OCI-LY7 (cell line): ENCODE measurements around the gene RTKN2. TPM values are rescaled to one million over a fixed set of nuclear protein-coding genes. Genes with fewer than 3 reads are reported as not detected.

Experiments used
- BruUV-seq: library from RNA; stranded (reverse); fragments of 400-500 nt; replicated peaks from 2 replicates; lab custom pipeline; 2021; lab: Mats Ljungman, UMichigan
- CTCF ChIA-PET: fragments of 300-600 bp; sonication (Branson Sonifier 250); formaldehyde crosslinking; loops from one replicate; lab custom pipeline; 2022; ENCODE audit warnings: antibody characterized with exemption; ENCODE audit not compliant: unreplicated experiment; lab: Charles Lee
- POLR2A ChIA-PET: fragments of 300-600 bp; sonication (Branson Sonifier 250); formaldehyde crosslinking; loops from one replicate; lab custom pipeline; 2022; ENCODE audit warnings: antibody characterized with exemption; lab: Charles Lee
- DNase-seq: peaks from one replicate; pipeline ENCODE4 v3.0.0-alpha.2; 2015; ENCODE audit warnings: low spot score
- H2AFZ ChIP-seq: fragments of 200-600 bp; sonication (generic), shearing (Covaris generic); 2 replicates; pipeline ENCODE4 v1.6.1; 2014; ENCODE audit warnings: mild to moderate bottlenecking, antibody characterized with exemption, low read length, moderate library complexity
- H3K27ac ChIP-seq: fragments of 200-600 bp; sonication (generic); 2 replicates; pipeline ENCODE4 v1.5.1; 2014; ENCODE audit warnings: mixed run types, low read depth, mild to moderate bottlenecking, moderate library complexity, low read length, inconsistent platforms; ENCODE audit not compliant: poor library complexity, severe bottlenecking
- H3K36me3 ChIP-seq: fragments of 200-600 bp; sonication (generic); 2 replicates; pipeline ENCODE4 v1.6.1; 2014; ENCODE audit warnings: mild to moderate bottlenecking, antibody characterized with exemption, low read length, moderate library complexity, mixed read lengths; ENCODE audit not compliant: insufficient read depth
- H3K4me1 ChIP-seq: fragments of 200-600 bp; sonication (generic); 2 replicates; pipeline ENCODE4 v1.5.1; 2014; ENCODE audit warnings: mild to moderate bottlenecking, low read length; ENCODE audit not compliant: insufficient read depth, poor library complexity, severe bottlenecking
- H3K4me2 ChIP-seq: fragments of 200-600 bp; sonication (generic); 2 replicates; pipeline ENCODE4 v1.6.1; 2014; ENCODE audit warnings: mild to moderate bottlenecking, low read length
- H3K4me3 ChIP-seq: fragments of 200-600 bp; sonication (generic); 2 replicates; pipeline ENCODE4 v1.5.1; 2014; ENCODE audit warnings: mild to moderate bottlenecking, low read depth, low read length; ENCODE audit not compliant: poor library complexity, severe bottlenecking
- H3K79me2 ChIP-seq: fragments of 200-600 bp; sonication (generic); 2 replicates; pipeline ENCODE4 v1.6.1; 2016; ENCODE audit warnings: low read depth, mild to moderate bottlenecking, low read length, moderate library complexity, mixed read lengths; ENCODE audit not compliant: insufficient read depth
- H3K9me2 ChIP-seq: fragments of 200-600 bp; sonication (generic); 2 replicates; pipeline ENCODE4 v1.6.1; 2016; ENCODE audit warnings: mild to moderate bottlenecking, low read length, mixed read lengths; ENCODE audit not compliant: insufficient read depth
- H3K9me3 ChIP-seq: fragments of 200-600 bp; sonication (generic); 2 replicates; pipeline ENCODE4 v1.6.1; 2014; ENCODE audit warnings: mild to moderate bottlenecking, mixed run types, low read length, mixed read lengths
- H4K20me1 ChIP-seq: fragments of 200-600 bp; sonication (generic); 2 replicates; pipeline ENCODE4 v1.6.1; 2014; ENCODE audit warnings: mild to moderate bottlenecking, antibody characterized with exemption, low read length, moderate library complexity, mixed read lengths; ENCODE audit not compliant: insufficient read depth
- EZH2phosphoT487 ChIP-seq: fragments of 200-600 bp; sonication (generic); IDR thresholded peaks from 2 replicates; pipeline ENCODE4 v1.6.1; 2018; ENCODE audit warnings: low read depth, borderline replicate concordance, mild to moderate bottlenecking, mixed run types, antibody characterized with exemption, low read length, moderate library complexity, mixed read lengths
- intact Hi-C: fragments of 100-400 bp; cut with micrococcal nuclease; formaldehyde crosslinking; loops from one replicate; pipeline ENCODE4 v1.10.0; 2022; ENCODE audit not compliant: unreplicated experiment
- total RNA-seq, 2 experiments: library from RNA; depleted of rRNA in 1 of 2; stranded (reverse); fragments of >200 nt in 1 of 2; shearing (Covaris generic) in 1 of 2; gene quantifications; 2 replicates each; pipeline ENCODE4 v1.2.3, GENCODE V29; 2014 to 2022
- TF ChIP-seq, protein P1 (sequence below): fragments of 200-600 bp; sonication (generic); conservative IDR thresholded peaks from 2 replicates; pipeline ENCODE4 v1.5.1; 2014; ENCODE audit warnings: mild to moderate bottlenecking, antibody characterized with exemption, low read length, moderate library complexity, mixed read lengths

Gene RTKN2
- total RNA-seq, 2 experiments from 2014 or later = 12.3 to 20.4 TPM

DNA sequence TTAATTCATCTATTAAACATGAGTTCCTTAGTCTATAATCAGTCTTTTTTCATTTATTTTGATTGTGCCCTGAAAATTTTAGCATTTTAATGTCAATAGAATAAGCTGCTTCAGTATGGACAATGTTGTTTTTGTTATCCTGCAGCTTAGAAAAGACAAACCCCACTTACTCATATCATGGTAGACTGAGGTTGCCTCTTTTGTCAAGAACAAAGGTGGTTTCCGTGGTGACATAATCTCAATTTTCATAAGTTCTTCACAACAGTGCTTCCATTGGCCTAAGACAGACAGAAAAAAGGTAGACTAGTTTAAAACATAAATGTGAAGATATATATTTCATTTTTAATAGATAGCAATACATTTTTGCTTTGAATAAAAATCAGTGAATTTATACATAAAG is 69.1 kb downstream of the RTKN2 start:
- POLR2A ChIA-PET = interaction anchor here (0.6 to 1.0 kb wide), 4 partner anchors 12 to 91 kb away, joined by 3 to 4 read pairs (median 3); no protein-coding TSS in a partner anchor
- Histone ChIP-seq H3K79me2 (no peaks in the 10 kb centered on the region), H3K4me3 (no peak overlapping the region), H3K9me2 (no peaks in the 10 kb centered on the region), H3K4me1 (peaks cover 5% of the 10 kb centered on the region), H3K4me2 (no peak overlapping the region), H3K27ac (no peak overlapping the region), H3K9me3 (no peaks in the 10 kb centered on the region), H3K36me3 (peaks cover 48% of the 10 kb centered on the region), H2AFZ (no peak overlapping the region), H4K20me1 (no peaks in the 10 kb centered on the region)
- TF ChIP-seq, protein P1, sequence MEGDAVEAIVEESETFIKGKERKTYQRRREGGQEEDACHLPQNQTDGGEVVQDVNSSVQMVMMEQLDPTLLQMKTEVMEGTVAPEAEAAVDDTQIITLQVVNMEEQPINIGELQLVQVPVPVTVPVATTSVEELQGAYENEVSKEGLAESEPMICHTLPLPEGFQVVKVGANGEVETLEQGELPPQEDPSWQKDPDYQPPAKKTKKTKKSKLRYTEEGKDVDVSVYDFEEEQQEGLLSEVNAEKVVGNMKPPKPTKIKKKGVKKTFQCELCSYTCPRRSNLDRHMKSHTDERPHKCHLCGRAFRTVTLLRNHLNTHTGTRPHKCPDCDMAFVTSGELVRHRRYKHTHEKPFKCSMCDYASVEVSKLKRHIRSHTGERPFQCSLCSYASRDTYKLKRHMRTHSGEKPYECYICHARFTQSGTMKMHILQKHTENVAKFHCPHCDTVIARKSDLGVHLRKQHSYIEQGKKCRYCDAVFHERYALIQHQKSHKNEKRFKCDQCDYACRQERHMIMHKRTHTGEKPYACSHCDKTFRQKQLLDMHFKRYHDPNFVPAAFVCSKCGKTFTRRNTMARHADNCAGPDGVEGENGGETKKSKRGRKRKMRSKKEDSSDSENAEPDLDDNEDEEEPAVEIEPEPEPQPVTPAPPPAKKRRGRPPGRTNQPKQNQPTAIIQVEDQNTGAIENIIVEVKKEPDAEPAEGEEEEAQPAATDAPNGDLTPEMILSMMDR = no peak
- no peak for TF ChIP-seq EZH2phosphoT487
- no TSS peak for BruUV-seq
- DNase-seq = no peak
- intact Hi-C loops = loop anchor here (10.0 kb wide), 1 partner anchor 115 kb away; no protein-coding TSS in a partner anchor
- CTCF ChIA-PET = no interaction called here

- DNase-seq = no peak
- CTCF ChIA-PET = no interaction called here
- Histone ChIP-seq H3K36me3 (peaks cover 49% of the 10 kb centered on the region), H3K9me3 (no peaks in the 10 kb centered on the region), H3K4me3 (no peak overlapping the region), H3K9me2 (no peaks in the 10 kb centered on the region), H3K4me1 (no peaks in the 10 kb centered on the region), H2AFZ (no peak overlapping the region), H4K20me1 (no peaks in the 10 kb centered on the region), H3K4me2 (no peak overlapping the region), H3K79me2 (no peaks in the 10 kb centered on the region), H3K27ac (no peak overlapping the region)
- POLR2A ChIA-PET = interaction anchor here (2.4 kb wide), 1 partner anchor 8 kb away, joined by 6 read pairs; no protein-coding TSS in a partner anchor
- BruUV-seq = no TSS peak
- TF ChIP-seq, protein P1 = peak; percentile 39
- TF ChIP-seq EZH2phosphoT487 = no peak
- intact Hi-C loops = loop anchor here (10.0 kb wide), 1 partner anchor 112 kb away; no protein-coding TSS in a partner anchor
Measured at GRCh38 chr10:62196528-62196927, 72.1 kb downstream of the RTKN2 start.

GRCh38 chr10:62195675-62195926 is 73.0 kb downstream of the RTKN2 start:
- intact Hi-C loops = loop anchor here (10.0 kb wide), 1 partner anchor 111 kb away; no protein-coding TSS in a partner anchor
- ChIA-PET POLR2A (interaction anchor here (0.5 to 2.4 kb wide), 4 partner anchors 9 to 1967 kb away, joined by 3 to 6 read pairs (median 5); no protein-coding TSS in a partner anchor), CTCF (no interaction called here)
- H3K79me2 ChIP-seq = no peaks in the 10 kb centered on the region
- H3K4me1 ChIP-seq = no peaks in the 10 kb centered on the region
- H3K36me3 ChIP-seq = peaks cover 49% of the 10 kb centered on the region
- TF ChIP-seq, protein P1 = no peak
- TF ChIP-seq EZH2phosphoT487 = no peak
- H3K4me2 ChIP-seq = no peak overlapping the region
- no peaks in the 10 kb centered on the region for H3K9me2 ChIP-seq
- DNase-seq = no peak
- no peak overlapping the region for H3K27ac ChIP-seq
- H3K9me3 ChIP-seq = no peaks in the 10 kb centered on the region
- no peak overlapping the region for H3K4me3 ChIP-seq
- BruUV-seq = no TSS peak
- no peaks in the 10 kb centered on the region for H4K20me1 ChIP-seq
- H2AFZ ChIP-seq = no peak overlapping the region
